Muscle layer of colon (tissue), 2 donors: ENCODE results near the gene MUC4.
"Not testable (repeated sequence)": the region's sequence is repeated elsewhere in the genome, so short reads cannot be mapped to it uniquely, and the experiment has no call there.

Experiments
- H3K27ac ChIP-seq: one replicate; pipeline ENCODE4 v1.7.0; 2013; ENCODE audit warnings: low read depth, mild to moderate bottlenecking, low read length, moderate library complexity
- H3K27me3 ChIP-seq, 2 donors: one replicate each; pipeline ENCODE4 v1.7.0; 2013; ENCODE audit warnings: low read length in 2 of 2, mild to moderate bottlenecking in 2 of 2; ENCODE audit not compliant: insufficient read depth in 2 of 2, control insufficient read depth in 1 of 2
- H3K36me3 ChIP-seq: one replicate; pipeline ENCODE4 v1.7.0; 2013; ENCODE audit warnings: mild to moderate bottlenecking, low read length; ENCODE audit not compliant: insufficient read depth
- H3K4me1 ChIP-seq: one replicate; pipeline ENCODE4 v1.7.0; 2013; ENCODE audit warnings: mild to moderate bottlenecking, low read length; ENCODE audit not compliant: insufficient read depth
- H3K4me3 ChIP-seq, 2 donors: one replicate each; pipeline ENCODE4 v1.7.0; 2013; ENCODE audit warnings: low read length in 2 of 2, low read depth in 1 of 2, mild to moderate bottlenecking in 1 of 2, moderate library complexity in 1 of 2
- H3K9ac ChIP-seq: one replicate; pipeline ENCODE4 v1.7.0; 2013; ENCODE audit warnings: low read length
- H3K9me3 ChIP-seq: one replicate; pipeline ENCODE4 v1.7.0; 2013; ENCODE audit warnings: mild to moderate bottlenecking, low read length
- donor health status: abdominal sarcoma.
- donor health status: Adenocarcinoma of cecum.

Gene MUC4

GRCh38 chr3:195790901-195791300, 20.8 kb downstream of the MUC4 start:
- Histone ChIP-seq H3K4me1 (no peaks in the 10 kb centered on the region), H3K9ac (no peak overlapping the region), H3K36me3 (no peaks in the 10 kb centered on the region), H3K27ac (no peak overlapping the region), H3K27me3 (no peaks in the 10 kb centered on the region), H3K9me3 (no peaks in the 10 kb centered on the region), H3K4me3 (no peak overlapping the region)

- Histone ChIP-seq H3K27ac (no peak overlapping the region), H3K9ac (no peak overlapping the region), H3K27me3 (no peaks in the 10 kb centered on the region), H3K9me3 (no peaks in the 10 kb centered on the region), H3K36me3 (no peaks in the 10 kb centered on the region), H3K4me1 (no peaks in the 10 kb centered on the region), H3K4me3 (no peak overlapping the region)
These were observed 22.8 kb downstream of the MUC4 start for GRCh38 chr3:195788711-195789581.

- H3K27me3 ChIP-seq, H3K9me3 ChIP-seq, H3K9ac ChIP-seq, H3K36me3 ChIP-seq, H3K4me3 ChIP-seq, H3K27ac ChIP-seq, H3K4me1 ChIP-seq: not testable (repeated sequence)
These were observed 25.8 kb downstream of the MUC4 start for GRCh38 chr3:195785781-195786405.

- not testable (repeated sequence) for H3K9ac ChIP-seq, H3K27ac ChIP-seq, H3K27me3 ChIP-seq, H3K4me1 ChIP-seq, H3K4me3 ChIP-seq, H3K36me3 ChIP-seq, H3K9me3 ChIP-seq
These were observed 27.7 kb downstream of the MUC4 start for GRCh38 chr3:195784031-195784430.

GRCh38 chr3:195781236-195781635, 30.5 kb downstream of the MUC4 start:
- not testable (repeated sequence) for H3K27me3 ChIP-seq, H3K36me3 ChIP-seq

GRCh38 chr3:195777975-195778374, 33.8 kb downstream of the MUC4 start:
- Histone ChIP-seq H3K27ac (no peak overlapping the region), H3K9ac (no peak overlapping the region), H3K36me3 (no peaks in the 10 kb centered on the region), H3K27me3 (no peaks in the 10 kb centered on the region), H3K4me1 (no peaks in the 10 kb centered on the region), H3K9me3 (no peaks in the 10 kb centered on the region), H3K4me3 (no peak overlapping the region)

More at GRCh38 chr3:195781236-195781635, 30.5 kb downstream of the MUC4 start:
- H3K9me3 ChIP-seq, H3K4me1 ChIP-seq, H3K4me3 ChIP-seq, H3K9ac ChIP-seq, H3K27ac ChIP-seq: not testable (repeated sequence)

- no peaks in the 10 kb centered on the region for H3K36me3 ChIP-seq
- H3K27ac ChIP-seq: no peak overlapping the region
- no peaks in the 10 kb centered on the region for H3K4me1 ChIP-seq
- H3K4me3 ChIP-seq: no peak overlapping the region
- no peaks in the 10 kb centered on the region for H3K27me3 ChIP-seq
- H3K9ac ChIP-seq: no peak overlapping the region
- H3K9me3 ChIP-seq: no peaks in the 10 kb centered on the region
These were observed 36.8 kb downstream of the MUC4 start for GRCh38 chr3:195774917-195775316.

- Histone ChIP-seq H3K27me3 (no peaks in the 10 kb centered on the region), H3K4me1 (no peaks in the 10 kb centered on the region), H3K27ac (no peak overlapping the region), H3K36me3 (no peaks in the 10 kb centered on the region), H3K9ac (no peak overlapping the region), H3K4me3 (no peak overlapping the region), H3K9me3 (no peaks in the 10 kb centered on the region)
These were observed 37.7 kb downstream of the MUC4 start for GRCh38 chr3:195773956-195774537.

- no peak overlapping the region for H3K9ac ChIP-seq
- no peaks in the 10 kb centered on the region for H3K9me3 ChIP-seq
- no peaks in the 10 kb centered on the region for H3K27me3 ChIP-seq
- no peaks in the 10 kb centered on the region for H3K36me3 ChIP-seq
- no peak overlapping the region for H3K27ac ChIP-seq
- no peaks in the 10 kb centered on the region for H3K4me1 ChIP-seq
- H3K4me3 ChIP-seq: no peak overlapping the region
These were observed 40.0 kb downstream of the MUC4 start for GRCh38 chr3:195771646-195772300.

- H3K36me3 ChIP-seq, H3K9ac ChIP-seq, H3K9me3 ChIP-seq, H3K4me3 ChIP-seq, H3K4me1 ChIP-seq, H3K27me3 ChIP-seq, H3K27ac ChIP-seq: not testable (repeated sequence)
These were observed 40.7 kb downstream of the MUC4 start for GRCh38 chr3:195770841-195771645.
